GM19463 (cell line): Measurements from ENCODE around the gene SDK2.

Source experiments
- ATAC-seq: cut with Tn5 transposase; IDR thresholded peaks from one replicate; pipeline ENCODE4 v1.9.1; 2021; ENCODE audit warnings: mild to moderate bottlenecking, moderate library complexity; ENCODE audit not compliant: unreplicated experiment

The SDK2 gene

DNA sequence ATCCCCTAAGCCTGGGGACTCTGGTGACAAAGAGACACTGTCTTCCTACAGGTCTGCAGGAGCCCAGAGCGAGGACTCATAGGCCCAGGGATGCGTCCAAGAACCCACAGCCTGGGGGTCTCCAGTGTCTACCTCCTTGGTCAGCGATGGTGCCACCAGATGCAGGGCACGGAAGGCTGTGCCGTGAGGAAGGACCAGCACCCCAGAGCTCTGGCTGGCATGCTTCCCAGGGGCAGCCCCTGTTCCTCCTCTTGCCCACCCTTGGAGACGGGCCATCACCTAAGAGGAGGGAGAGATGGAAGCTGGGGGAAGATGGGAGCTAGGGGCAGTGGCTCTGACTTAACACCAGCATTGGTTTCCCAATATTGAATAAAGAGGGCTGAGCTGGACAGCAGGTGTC, 125.2 kb downstream of the SDK2 start:
- ATAC-seq = no peak

- no peak for ATAC-seq
Measured at GRCh38 chr17:73516431-73516830, 127.8 kb downstream of the SDK2 start.

DNA sequence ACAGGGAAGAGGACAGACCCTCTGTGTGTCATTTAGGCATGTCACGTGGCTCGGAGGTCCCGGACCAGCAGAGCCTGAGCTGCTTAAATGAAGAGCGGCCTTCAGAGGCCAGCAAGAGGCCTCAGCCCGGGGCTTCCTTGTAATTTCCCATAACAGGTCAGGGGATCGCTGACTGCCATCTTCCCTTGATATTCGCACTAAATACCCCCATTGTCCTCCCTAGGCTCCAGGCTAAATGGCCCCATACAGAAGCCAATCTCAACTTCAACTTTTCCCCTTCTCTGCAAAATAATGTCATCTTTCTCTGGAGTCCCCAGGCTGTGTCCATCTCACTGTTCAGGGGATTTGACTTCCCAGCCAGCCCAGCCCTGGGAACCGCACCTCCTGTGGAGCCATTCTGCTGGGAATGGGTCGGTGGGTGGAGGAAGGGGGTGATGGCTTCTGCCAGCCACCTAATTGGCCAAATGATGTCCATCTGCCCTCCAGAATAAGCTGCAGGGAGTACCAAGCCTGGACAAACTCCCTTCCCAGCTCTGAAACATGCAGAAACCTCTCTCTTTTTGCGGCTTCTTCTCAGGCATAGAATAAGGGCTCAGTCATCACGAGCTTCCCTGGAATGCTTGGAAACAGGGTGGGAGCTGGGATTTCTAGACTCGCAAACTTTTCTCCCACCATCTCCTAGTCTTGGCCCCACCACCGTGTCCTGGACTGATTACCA, 129.9 kb downstream of the SDK2 start:
- no peak for ATAC-seq

DNA sequence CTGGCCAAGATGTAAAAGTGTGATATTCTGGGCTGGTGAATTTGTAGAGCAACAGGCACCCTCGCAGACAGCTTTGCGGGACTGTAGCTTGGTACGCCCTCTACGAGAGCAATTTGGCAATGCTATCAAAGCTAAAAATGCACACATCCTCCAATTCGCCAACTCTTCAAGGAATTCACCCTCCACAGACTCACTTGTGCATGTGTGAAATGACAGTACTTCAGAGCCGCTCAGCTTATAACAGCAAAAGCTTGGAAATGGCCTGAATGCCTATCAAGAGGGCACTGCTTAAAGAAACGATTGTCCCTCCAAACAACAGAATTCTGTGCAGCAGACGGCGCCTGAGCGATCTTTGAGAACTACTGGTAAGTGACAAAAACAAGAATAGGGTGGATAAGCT, 130.8 kb downstream of the SDK2 start:
- ATAC-seq = no peak

- ATAC-seq = no peak
Measured at GRCh38 chr17:73511719-73512115, 132.5 kb downstream of the SDK2 start.

DNA sequence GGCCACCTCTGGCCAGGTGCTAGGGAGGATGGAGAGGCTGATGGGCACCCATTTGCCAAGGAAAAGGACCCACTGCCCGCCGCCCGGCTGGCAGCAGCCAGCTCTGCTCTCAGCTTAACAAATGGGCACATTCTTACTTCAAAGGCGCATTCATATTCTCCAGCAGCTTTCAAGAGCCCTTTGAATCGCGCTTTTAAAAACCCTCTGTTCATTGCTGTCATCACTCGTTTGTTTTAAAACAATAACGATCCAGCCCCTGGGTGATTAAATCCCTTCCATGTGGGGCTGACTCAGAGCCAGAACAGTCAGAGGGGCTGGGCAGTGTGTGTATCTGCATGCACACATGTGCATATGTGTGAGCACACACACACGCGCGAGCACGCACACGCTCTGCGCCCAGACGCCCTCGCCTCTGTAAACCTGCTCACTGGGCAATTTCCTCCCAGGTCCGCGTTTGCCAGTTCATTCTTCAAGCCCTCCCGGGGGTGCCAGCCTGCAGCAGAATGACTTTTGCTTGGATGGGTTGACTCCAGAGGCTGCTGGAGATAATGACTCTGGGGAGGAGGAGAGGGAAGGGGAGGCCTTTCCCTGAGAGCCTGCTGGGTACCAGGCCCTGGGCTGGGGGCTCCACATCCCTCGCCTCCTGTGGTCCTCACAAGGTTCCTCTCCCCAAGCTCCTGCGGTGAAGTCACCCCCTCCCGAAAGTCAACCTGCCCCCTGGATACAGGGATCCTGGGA, 133.1 kb downstream of the SDK2 start:
- no peak for ATAC-seq

DNA sequence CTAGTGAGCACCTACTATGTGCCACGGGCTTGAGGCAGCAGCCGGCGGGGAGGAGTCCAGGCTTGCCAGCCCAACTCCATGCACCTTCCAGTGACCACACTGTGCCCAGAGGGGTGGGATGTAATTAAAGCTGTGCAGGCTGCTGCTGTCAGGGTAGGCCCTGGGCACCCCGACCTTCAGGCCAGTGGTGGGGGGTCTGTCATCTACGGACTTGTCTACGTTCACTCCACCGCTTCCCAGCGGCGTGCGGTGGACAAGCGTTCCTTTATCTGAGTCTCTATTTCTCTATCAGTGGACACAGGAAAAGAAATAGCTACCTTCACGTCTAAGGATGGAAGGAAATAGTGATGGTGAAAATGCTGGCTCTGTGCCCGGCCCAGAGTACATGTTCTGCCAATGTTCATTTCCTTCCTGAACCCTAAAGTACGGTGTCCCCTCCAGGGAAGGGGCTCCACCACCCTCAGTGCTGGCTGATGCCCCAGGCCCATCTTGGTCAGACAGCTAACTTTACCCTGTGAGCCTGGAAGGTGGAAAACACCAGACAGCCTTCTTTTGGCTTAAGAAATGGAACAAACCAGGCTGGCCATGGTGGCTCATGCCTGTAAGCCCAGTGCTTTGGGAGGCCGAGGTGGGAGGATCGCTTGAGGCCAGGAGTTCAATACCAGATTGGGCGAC, 135.2 kb downstream of the SDK2 start:
- no peak for ATAC-seq

DNA sequence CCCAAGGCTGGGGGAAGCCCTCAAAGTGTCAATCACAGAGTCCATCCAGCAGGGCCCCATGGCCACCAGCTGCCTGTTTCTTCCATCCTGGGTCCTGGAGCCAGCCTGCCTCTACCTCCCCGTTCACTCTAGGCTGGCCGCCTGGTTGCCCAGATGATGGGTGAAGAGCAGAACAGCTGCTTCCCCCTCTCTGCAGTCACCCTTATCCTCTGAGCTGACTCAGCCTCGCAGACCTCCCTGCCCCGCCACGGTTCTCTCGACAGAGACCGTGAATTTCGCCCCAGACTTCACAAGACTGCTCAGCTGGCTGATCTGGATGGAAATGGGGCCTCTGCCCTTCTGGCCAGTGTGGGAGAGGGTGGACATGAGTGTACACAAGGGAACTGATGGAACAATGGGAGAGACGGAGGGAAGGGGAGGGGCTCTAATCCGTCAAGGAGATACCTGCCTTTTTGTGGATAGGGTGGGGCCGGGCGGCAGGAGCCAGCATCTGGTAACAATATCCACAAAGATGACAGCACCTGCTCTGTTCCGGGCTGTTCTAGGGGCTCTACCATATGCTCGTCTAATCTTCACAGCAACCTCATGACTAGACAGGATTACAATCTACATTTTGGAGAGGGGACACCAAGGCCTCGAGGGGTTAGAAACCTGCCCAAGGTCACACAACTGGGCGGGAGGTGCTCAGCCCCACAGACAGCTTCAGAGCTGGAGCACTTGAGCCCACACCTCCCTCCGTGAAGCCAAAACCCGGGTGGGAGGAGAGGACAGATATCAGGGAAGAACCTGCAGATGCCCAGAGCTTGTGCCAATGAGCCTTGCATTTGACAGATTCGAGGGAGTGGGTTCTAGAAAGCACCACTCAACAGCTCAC, 136.0 kb downstream of the SDK2 start:
- no peak for ATAC-seq

DNA sequence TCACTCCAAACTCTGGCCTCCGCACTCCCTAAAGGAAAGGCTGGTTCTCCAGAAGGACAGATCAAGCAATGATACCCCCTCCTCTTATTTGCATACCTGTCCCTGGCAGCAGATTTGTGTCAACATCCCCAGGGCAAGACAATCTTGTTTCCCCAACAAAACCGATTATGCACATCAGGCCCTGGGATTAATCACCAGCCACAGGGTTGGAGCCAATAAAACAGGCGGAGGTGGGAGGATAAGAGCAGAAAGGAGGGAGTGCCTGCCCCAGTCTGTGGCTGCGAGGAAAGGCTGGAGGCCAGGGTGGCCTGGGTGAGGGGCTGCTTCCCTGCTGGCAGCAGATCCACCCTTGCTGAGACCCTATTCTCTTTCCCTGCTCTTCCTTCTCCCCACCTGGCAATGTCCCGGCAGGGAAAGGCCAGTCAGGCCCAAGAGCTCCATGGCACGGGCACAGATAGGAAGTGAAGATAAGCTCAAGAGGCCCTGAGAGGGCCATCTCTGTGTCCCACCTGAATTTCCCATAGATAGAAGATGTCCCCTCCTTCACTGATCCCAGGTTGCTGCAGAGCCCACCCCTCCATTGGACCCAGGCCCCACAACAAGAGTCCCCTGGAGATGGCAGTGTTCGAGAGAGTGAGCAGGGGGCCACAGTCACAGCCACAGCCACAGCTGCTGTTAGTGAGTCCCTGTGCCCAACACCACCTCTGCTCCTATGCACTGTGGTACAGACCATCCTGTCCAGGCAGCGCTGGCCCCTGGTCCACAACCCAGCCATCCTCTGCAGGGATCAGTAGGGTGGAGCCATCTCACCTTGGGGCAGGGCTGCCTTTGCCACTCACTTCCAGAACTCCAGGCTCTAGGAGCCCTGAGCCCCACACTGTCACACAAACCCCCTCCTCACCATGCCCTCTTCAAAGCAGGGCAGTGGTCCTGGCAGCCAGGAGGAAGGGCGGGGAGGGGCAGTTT, 137.5 kb downstream of the SDK2 start:
- no peak for ATAC-seq

- ATAC-seq = no peak
Measured at GRCh38 chr17:73503560-73503959, 140.7 kb downstream of the SDK2 start.

GRCh38 chr17:73500414-73500999, 143.7 kb downstream of the SDK2 start:
- no peak for ATAC-seq

GRCh38 chr17:73498886-73499554, 145.2 kb downstream of the SDK2 start:
- ATAC-seq = no peak

- ATAC-seq = no peak
Measured at GRCh38 chr17:73498176-73498575, 146.1 kb downstream of the SDK2 start.

DNA sequence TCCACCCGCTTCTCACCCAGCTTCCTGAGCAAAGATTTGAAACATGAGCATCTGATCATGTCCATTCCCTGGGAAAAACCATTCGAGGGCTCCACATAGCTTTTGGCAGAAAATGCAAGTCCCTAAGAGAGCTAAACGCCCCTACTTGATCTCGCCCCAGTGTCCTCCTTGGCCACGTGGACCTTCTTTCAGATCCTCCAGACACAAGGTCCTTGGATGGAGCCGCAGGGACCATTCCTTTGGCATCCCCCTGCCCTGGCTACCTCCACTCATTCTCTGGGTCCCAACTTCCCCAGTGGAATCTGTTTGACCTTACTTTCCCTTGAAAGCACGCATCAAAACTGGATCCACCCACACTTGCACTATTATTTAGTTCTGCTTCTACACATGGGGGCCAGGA, 146.5 kb downstream of the SDK2 start:
- ATAC-seq = no peak

GRCh38 chr17:73496232-73496631, 148.0 kb downstream of the SDK2 start:
- ATAC-seq = no peak

DNA sequence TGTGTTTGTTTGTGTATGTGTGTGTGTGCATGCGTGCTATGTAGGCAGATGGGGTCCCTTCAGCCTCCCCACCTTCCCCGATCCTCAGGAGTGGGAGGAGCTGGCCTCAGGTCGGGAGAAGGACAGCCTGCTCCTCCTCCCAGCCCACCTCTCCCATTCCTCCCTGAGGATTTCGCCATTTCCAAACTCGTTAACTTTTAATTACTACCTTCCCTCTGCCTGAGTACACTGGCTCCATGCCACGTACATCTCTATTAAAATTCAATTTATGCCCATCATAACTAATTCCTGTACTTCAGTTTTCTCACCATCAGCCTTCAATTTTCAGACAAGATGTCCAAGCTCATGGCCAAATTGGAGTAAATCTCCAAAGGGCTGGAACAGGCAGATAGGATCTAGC, 148.6 kb downstream of the SDK2 start:
- no peak for ATAC-seq

DNA sequence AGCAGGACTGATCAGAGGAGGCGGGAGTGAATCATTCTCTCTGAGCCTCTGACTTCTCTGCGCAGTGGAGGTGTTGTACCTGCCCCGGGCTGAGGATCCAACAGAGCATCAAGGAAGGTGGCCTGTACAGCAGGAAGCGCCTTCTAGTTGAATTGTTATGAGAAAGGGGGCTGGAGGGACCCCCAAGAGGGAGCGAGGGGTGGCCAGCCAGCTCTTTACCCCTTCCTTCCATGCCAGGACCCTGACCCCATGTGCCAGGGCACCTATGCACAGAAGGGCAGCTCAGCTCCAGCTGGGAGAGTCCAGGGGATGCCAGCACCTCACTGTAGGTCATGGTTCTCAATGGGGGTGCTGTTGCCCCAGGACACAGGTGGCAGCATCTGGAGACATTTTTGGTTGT, 149.3 kb downstream of the SDK2 start:
- ATAC-seq = no peak

GRCh38 chr17:73493956-73494926, 150.0 kb downstream of the SDK2 start:
- ATAC-seq = no peak
